GM19395 (cell line): Measurements from ENCODE around the gene CENPB.

ENCODE experiments used
- ATAC-seq: cut with Tn5 transposase; IDR thresholded peaks from one replicate; pipeline ENCODE4 v1.9.1; 2021; ENCODE audit warnings: mild to moderate bottlenecking, moderate library complexity; ENCODE audit not compliant: unreplicated experiment

The CENPB gene

DNA sequence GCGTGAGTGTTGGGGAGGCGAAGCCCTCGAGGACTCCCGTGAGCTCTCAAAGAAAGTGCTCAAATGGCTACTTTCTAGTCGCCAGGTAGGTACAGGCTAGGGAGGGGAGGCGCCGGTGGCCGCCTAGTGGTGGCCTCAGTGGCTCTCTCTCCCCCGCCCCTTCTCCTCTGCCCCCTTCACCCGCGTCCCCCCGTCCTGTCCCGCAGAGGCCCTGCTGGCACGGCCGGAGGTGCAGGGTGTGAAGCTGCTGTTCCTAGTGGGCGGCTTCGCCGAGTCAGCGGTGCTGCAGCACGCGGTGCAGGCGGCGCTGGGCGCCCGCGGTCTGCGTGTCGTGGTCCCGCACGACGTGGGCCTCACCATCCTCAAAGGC lies 35.2 kb downstream of the CENPB start:
- no peak for ATAC-seq

DNA sequence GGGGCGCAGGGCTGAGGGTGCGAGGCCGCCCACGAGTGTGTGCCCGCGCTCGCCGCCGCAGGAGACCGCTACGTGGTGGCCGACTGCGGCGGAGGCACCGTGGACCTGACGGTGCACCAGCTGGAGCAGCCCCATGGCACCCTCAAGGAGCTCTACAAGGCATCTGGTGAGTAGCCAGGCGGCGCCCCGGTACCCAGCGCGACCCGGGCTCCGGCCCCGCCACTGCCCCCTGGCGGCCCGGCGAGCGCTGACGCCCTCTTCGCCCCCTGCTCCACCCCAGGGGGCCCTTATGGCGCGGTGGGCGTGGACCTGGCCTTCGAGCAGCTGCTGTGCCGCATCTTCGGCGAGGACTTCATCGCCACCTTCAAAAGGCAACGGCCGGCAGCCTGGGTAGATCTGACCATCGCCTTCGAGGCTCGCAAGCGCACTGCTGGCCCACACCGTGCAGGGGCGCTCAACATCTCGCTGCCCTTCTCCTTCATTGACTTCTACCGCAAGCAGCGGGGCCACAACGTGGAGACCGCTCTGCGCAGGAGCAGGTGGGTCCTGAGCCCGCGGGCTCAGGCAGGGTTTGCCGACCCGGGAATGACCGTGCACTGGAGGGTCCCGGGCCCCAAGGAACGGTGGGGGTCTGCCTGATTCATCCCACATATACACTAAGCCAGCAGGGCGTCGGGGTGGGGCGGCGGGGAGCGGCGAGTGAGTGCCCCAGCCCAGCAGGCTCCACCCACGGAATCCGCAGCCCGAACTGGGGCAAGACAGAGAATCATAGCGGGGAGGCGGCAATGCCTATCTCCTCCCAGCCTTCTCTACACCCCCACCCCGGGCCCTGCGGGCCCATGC lies 36.6 kb downstream of the CENPB start:
- no peak for ATAC-seq

DNA sequence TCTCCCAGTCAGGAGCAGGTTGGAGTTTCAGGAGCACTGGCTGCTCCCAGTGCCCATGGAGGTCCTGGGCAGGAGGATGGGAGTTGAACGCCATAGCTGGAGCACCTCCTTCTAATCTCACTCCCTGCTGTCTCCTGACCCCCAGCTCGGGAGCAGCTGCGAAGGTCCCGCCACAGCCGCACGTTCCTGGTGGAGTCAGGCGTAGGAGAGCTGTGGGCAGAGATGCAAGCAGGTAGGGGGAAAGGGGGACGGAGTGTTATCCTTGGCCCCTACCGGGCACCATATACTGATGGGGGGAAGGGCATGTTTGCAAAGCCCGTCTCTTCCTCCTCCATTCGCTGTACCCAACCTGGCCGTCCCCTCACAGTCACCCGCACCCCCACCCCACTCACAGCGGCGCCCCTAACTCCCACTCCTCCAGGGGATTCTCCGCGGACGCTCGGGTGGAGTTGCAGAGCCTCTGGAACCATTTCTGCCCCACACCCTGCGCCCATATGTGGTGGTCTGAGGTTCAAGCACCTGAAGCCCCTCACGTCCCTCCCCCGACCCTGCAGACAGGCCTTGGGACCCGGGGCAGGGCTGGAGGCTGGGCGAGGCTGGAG lies 37.4 kb downstream of the CENPB start:
- no peak for ATAC-seq

DNA sequence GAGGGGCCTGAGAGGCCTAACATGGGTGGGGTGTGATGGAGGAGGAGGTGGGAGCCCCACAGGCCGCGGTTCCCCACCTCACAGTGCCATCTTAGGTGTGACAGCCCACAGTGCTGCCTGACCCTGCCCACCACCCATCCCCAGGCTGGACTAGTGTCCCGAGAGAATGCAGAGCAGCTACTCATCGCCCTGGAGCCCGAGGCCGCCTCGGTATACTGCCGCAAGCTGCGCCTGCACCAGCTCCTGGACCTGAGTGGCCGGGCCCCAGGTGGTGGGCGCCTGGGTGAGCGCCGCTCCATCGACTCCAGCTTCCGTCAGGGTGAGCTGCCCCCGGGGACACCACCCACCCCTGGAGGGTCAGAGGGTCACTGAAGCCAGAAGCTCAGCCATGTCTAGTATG lies 38.5 kb downstream of the CENPB start:
- ATAC-seq: no peak

DNA sequence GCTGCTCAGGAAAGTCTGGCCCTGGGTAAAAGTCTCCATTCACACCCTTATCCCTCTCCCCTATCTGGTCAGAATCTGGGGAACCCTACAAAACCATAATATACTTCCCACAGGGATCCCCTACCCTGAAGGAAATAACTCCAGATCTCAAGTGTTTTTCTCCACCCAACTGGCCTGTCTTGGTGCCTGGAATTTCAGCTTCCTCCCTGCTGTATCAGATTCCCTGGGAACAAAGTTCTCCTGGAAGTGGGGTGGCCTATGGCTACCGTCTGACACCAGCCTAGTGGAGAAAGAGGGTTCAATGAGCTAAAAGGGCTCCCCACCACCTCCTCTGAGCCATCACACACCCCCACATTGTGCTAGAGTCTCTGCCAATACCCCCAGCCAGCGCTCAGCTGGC lies 39.1 kb downstream of the CENPB start:
- no peak for ATAC-seq

DNA sequence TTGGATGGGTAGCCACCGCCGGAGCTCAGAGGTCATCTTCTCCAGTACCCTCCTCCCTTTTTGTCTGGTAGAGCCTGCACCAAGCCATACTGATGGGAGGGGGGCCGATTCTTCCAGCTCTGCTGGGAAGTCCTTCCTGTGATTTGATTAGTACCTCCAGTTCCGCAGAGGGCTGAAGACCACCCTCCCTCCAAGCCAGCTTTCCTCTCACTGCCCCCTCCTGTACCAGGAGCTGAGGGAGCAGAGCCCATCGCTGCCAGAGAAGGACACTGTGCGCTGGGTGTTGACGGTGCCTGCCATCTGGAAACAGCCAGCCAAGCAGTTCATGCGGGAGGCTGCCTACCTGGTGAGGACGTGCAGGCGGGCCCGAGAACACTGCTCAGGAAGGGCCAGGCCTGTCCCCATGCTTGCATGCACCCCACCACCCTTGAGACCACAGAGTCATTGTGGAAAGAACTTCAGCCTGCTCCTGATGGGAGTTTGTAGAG lies 40.8 kb downstream of the CENPB start:
- no peak for ATAC-seq

DNA sequence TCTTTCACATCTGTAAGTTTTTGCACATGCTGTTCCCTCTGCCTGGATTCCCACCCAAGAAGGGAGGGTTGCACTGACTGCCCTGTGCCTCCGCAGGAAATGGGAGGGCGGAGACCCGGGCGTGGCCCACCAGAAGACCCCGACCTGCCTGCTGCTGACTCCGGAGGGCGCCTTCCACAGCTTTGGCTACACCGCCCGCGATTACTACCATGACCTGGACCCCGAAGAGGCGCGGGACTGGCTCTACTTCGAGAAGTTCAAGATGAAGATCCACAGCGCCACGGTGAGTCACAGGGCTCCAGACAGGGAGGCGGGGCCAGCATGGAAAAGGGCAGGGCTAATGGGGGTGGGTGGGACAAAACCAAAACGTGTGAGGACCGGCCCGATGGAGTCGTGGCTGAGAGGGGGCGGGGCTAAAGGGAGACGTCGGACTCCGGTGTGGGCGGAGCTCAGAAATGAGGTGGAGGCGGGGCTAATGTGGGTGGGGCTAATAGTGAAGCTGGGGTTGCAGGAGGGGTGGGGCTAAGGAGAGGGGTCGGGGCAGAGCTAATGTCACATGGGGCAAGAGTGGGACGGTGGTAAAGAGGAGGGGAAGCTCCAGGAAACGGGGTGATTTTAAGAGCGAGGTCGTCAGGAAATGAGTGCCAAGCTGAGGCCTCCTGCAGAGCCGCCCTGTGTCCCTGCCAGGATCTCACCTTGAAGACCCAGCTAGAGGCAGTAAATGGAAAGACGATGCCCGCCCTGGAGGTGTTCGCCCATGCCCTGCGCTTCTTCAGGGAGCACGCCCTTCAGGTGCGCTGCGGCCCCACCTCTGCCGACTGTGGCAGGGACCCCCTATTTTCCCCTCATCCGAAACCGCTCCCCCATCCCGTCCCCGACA lies 41.5 kb downstream of the CENPB start:
- no peak for ATAC-seq

DNA sequence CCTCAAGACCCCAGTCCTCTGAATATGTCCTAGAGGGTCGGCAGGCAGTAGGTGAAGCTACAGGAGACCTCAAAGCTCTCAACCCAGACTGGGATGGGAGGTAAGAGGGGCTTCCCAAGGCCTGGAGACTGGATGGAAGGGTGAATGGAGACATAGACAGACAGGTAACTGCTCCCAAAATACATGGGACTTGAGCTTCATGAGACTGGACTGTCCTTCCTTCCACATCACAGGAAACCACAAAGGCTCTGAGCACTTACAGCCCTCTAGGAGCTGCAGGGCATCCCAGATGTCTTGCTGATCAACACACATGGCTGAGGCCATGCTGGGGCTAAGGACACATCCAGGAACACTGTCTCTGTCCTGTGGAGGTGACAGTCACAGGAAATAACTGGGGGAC lies 42.5 kb downstream of the CENPB start:
- ATAC-seq: no peak

DNA sequence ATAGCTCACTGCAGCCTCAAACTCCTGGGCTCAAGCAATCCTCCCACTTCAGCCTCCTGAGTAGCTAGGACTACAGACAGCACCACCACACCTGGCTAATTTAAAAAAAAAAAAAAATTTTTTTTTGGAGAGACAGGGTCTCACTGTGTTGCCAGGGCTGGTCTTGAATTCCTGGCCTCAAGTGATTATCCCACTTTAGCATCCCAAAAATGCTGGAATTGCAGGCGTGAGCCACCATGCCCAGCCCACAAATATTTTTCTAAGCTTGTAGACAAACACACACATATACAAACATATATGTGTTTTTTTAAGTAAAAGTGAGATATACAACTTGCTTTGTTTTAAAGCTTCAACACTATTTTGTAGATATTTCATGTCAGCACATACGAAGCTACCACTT lies 43.3 kb downstream of the CENPB start:
- no peak for ATAC-seq

DNA sequence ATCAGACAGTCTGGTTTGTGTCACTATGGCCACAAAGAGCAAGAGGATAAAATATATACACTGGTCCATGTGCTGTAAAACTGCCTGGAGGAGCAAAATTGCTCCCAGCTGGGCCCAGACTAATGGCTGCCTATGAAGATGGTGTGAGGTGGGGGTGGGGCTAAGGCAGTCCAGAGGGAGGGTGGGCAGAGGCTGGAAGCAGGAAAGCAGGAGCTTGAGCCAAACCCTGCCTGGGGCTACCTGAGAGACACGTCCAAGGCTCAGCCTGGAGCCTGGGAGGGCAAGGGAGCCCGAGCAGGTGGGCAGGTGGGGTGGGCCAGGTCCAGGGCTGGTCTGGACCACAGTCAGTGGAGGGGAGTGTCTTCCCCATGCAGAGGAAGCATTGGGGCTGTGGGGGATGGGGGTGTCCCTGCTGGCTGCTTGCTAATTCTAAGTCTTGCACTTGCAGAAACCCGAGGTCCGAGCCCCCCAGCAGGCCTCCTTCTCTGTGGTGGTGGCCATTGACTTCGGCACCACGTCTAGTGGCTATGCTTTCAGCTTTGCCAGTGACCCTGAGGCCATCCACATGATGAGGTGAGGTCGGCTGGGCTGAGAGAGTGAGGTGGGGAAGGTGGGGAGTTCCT lies 44.6 kb downstream of the CENPB start:
- no peak for ATAC-seq

DNA sequence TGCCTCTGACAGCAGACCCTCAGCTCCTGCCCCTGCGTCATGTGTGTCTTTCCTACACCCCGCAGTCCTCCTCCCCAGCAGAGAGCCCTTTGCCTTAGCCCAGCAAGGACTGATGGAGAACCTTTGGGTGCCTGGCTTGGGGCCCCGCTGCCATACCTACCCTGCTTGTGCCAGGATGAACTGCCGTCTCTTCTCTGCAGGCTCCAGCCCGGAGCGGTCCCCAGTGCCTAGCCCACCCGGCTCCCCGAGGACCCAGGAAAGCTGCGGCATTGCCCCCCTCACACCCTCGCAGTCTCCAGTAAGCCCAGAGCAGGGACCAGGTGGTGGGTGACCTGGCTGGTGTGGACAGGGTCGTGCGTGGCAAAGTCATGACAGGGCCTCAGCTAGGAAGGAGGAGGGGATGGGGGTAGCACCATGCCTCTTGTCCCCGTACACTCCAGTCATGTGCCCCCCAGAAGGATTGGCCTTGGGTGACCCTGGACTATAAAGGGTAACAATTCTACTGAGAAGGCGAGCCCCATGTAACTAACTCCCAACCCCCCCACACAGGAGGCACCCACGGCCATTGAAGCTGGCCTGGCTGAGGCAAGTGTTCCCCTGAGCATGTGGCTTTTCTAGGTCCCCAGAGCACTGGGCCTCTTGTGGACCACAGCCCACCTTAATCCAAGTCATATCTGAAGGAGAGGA lies 45.8 kb downstream of the CENPB start:
- no peak for ATAC-seq

DNA sequence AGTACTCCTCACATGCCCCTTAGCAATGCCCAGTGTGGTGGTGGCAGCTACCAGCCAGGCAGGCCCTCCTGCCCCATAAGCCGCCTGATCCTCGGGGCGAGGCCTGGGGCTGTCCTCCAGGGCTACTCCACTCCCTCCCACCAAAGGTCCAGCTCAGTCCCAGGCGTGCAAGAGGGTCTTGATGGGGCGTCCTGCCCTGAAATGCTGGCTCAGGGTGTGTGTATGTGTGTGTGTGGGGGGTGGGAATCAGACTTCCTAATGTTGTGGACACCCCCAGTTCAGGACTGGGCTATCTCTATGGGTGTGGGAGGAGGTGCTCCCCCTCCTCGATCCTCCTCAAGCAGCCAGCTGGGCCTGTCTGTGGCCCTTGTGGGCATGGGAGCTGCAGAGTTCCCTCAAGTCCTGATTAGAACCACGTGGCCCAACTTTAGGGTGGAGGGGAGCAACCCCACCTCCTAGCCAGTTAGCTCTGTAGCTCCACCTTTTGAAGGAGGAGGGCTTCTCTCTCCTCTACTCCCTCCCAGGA lies 46.6 kb downstream of the CENPB start:
- no peak for ATAC-seq

DNA sequence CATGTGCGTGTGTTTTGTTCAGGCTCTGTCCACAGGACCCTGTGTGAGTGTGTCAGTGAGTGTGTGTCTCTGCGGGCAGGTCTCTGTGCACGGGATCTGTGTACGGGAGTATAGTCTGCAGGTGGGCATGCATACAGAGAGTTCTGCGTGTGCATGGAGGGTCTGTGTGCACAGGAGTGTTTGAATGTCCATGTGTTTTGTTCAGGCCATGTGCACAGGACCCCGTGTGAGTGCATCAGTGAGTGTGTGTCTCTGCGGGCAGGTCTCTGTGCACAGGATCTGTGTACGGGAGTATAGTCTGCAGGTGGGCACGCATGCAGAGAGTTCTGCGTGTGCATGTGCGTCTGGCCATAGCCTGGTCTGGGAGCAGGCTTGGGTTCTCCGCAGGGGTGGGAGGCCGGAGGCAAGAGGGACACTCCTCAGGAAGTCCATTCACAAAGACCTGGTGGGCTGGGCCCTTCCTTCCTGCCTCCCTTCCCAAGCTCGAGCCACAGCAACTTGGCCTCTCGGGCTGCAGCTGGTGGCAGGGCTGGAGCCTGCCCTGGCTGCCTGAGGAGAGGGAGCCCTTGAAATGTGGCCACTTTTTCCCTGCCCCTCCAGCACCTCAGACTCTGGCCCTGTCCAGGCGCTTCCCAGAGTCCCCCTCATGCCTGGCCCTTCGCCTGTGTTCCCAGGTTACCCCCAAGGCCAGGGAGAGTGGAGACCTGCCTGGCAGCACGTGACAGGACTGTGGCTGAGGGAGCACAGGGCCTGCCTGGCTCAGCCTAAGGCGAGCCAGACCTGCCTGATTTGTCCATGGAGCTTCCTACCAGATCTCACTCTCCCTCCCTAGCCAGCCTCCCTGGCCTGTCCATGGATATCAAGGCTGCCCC lies 47.2 kb downstream of the CENPB start:
- ATAC-seq: no peak

DNA sequence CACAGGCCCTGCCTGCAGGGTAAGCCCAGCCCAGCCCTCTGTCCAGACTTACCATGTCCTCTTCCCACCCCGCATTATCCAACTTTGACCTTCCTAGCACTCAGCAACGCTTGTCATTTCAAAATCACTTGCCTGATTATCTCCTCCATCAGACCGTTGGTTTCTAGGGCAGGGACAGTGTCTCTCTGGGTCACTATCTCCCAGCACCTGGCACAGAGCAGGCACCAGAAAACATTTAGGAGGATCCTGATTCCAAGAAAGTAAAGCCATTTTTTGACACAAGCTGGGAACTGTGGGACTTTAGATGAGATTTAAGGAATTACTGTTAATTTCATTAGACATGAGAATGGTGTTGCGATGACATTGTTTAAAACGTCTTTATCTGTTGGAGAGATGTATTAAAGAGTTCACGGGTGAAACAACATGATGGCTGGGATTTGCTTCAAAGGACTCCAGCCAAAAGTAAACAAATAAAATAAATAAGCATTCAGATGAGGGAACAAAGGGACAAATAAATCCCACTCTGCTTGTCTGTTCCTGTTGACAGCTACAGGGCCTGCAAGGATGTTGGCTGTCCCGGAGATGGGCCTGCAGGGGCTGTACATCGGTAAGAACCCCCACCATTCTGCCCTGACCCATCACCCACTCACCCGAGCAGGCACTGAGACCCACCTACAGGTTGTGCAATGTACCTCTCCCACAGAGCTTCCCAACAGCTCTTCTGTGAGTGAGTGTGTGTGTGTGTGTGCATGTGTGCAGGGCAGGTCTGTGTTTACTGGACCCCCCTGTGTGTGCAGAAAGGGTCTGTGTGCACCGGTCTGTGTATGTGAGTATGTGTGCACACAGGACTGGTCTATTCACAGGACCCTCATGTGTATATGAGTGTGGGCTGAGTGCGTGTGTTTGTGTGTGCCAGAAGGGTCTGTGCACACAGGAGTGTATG lies 48.2 kb downstream of the CENPB start:
- no peak for ATAC-seq

DNA sequence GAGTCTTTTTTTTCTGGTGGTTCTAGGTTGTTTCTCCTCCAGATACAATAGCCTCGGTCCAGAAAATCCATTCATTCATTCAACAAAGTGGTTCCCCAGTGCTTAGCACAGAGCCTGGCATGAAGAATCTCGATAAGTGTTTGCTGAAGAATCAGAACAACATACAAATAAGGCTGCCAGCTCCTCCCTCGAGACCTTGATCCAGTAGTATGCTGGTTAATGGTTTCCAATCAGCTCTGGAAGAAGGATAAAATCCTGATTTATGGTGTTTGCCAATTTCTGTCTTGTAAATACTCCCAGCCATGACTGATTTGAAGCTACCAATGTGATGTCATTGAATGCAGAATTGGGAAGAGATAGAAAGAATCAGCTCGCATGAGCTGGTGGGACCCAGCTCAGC lies 50.8 kb downstream of the CENPB start:
- ATAC-seq: no peak

DNA sequence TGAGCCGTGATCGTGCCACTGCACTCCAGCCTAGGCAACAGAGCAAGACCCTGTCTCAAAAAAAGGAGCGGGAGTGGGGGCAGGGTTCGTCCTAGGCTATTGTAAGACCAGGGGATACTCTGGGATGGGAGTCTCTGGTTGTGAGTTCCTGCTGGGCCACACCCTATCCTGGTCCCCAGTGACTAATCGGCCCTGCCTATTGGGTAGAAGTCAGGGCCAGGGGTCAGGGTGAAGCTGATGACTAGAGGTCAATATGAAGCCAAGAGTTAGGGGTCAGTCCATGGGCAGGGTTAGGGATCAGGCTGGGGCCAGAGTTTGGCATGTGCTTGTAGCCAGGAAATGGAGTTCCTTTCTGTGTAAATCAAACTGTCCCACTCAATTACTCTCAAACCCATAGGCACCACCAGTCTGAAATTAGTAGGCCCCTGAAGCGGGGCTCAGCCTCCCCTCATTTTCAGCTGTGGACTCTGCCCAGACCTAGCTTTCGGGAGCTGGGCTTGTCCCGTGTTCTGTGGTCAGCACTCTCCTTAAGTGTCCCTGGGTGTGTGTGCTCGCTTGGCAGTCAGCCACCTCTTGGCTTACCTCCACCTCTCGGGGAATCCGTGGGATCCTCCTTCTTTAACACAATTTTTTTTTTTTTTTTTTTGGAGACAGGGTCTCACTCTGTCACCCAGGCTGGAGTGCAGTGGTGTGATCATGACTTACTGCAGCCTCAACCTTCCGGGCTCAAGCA lies 52.3 kb downstream of the CENPB start:
- ATAC-seq: no peak
